HFFc6 (cell line): ENCODE results near the gene DNM1. TPM values are rescaled to one million over a fixed set of nuclear protein-coding genes. Genes with fewer than 3 reads are reported as not detected.

ENCODE experiments used
- DNase-seq: peaks from one replicate; pipeline ENCODE4 v3.0.0-alpha.2; 2018
- H3K27ac Mint-ChIP-seq: 2 replicates; pipeline ENCODE4 v1.8.0; 2020; ENCODE audit warnings: mild to moderate bottlenecking, mixed read lengths
- H3K27me3 Mint-ChIP-seq: 2 replicates; pipeline ENCODE4 v1.8.0; 2021; ENCODE audit warnings: mild to moderate bottlenecking, moderate library complexity, mixed read lengths; ENCODE audit not compliant: insufficient read depth
- H3K36me3 Mint-ChIP-seq: 2 replicates; pipeline ENCODE4 v1.8.0; 2021; ENCODE audit warnings: low read depth, mixed read lengths
- H3K4me1 Mint-ChIP-seq: 2 replicates; pipeline ENCODE4 v1.8.0; 2020; ENCODE audit warnings: low read depth, mixed read lengths
- H3K4me3 Mint-ChIP-seq: 2 replicates; pipeline ENCODE4 v1.8.0; 2020; ENCODE audit warnings: mild to moderate bottlenecking, moderate library complexity, mixed read lengths
- H3K9me3 Mint-ChIP-seq: 2 replicates; pipeline ENCODE4 v1.8.0; 2020; ENCODE audit warnings: mild to moderate bottlenecking, mixed read lengths
- total RNA-seq, 6 experiments: library from RNA; stranded (reverse); fragmentation: NEBNext Ultra II Directional; extraction: Animal tissue kit (Norgen Biotek cat#: 25700); gene quantifications; 2 replicates in 1 of 6; 3 replicates in 5 of 6; pipeline ENCODE4 v1.2.3, GENCODE V29; 2021
- TF ChIP-seq, protein P1 (sequence below): fragments of 200-600 bp; sonication (generic); IDR thresholded peaks from 2 replicates; pipeline ENCODE4 v1.5.0; 2021; ENCODE audit warnings: antibody characterized with exemption, mild to moderate bottlenecking

The DNM1 gene
- total RNA-seq, 6 experiments from 2014 or later: 17.4 to 38.2 (median 32.7) TPM

DNA sequence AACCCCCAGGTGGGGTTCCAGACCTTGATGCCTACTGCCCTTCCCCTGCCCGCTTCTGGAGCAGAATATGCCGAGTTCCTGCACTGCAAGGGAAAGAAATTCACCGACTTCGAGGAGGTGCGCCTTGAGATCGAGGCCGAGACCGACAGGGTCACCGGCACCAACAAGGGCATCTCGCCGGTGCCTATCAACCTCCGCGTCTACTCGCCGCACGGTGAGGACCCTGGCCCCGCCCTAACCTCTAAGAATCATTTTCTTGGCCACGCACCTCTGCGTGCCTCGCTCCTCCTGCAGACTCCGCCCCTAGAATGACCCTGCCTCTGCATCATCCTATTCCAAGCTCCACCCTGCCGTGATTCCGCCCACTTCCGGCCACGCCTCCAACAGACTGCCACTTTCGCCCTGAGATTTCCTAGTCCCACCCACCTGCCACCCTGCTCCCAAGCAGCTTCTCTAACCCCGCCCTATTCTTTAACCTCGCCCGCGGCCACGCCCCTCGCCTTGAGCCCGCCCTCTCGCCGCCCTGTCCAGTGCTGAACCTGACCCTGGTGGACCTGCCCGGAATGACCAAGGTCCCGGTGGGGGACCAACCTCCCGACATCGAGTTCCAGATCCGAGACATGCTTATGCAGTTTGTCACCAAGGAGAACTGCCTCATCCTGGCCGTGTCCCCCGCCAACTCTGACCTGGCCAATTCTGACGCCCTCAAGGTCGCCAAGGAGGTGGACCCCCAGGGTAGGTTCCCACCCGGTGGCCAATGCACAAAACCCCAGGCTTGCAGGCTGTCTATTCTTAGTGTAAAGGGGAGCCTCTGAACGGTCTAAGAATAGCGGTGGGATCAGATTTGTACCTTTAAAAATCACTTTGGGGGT is 15.6 kb downstream of the DNM1 start:
- DNase-seq: no peak
- no peaks in the 10 kb centered on the region for H3K9me3 Mint-ChIP-seq
- H3K27me3 Mint-ChIP-seq: peaks cover 2% of the 10 kb centered on the region; the same call in 1 of the 2 replicates
- peaks cover 26% of the 10 kb centered on the region for H3K4me1 Mint-ChIP-seq
- H3K4me3 Mint-ChIP-seq: no peak overlapping the region
- peaks cover 10% of the 10 kb centered on the region; the same call in 1 of the 2 replicates for H3K36me3 Mint-ChIP-seq
- TF ChIP-seq, protein P1, sequence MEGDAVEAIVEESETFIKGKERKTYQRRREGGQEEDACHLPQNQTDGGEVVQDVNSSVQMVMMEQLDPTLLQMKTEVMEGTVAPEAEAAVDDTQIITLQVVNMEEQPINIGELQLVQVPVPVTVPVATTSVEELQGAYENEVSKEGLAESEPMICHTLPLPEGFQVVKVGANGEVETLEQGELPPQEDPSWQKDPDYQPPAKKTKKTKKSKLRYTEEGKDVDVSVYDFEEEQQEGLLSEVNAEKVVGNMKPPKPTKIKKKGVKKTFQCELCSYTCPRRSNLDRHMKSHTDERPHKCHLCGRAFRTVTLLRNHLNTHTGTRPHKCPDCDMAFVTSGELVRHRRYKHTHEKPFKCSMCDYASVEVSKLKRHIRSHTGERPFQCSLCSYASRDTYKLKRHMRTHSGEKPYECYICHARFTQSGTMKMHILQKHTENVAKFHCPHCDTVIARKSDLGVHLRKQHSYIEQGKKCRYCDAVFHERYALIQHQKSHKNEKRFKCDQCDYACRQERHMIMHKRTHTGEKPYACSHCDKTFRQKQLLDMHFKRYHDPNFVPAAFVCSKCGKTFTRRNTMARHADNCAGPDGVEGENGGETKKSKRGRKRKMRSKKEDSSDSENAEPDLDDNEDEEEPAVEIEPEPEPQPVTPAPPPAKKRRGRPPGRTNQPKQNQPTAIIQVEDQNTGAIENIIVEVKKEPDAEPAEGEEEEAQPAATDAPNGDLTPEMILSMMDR: no peak
- H3K27ac Mint-ChIP-seq: no peak overlapping the region

DNA sequence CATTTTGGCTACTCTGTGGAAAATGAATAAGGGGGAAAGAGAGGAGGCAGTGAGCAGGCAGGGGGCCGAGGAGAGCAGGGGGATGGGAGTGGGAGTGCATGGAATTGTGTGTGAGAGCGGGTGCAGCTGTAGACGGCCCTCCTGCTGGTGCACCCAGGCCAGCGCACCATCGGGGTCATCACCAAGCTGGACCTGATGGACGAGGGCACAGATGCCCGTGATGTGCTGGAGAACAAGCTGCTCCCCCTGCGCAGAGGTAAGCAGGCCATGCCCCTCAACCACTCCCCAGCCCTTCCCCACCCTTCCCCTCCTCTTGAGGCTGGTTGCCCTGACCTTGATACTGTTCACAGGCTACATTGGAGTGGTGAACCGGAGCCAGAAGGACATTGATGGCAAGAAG is 16.7 kb downstream of the DNM1 start:
- no peak for DNase-seq
- Mint-ChIP-seq H3K36me3 (peaks cover 10% of the 10 kb centered on the region; the same call in 1 of the 2 replicates), H3K4me1 (peaks cover 22% of the 10 kb centered on the region), H3K4me3 (no peak overlapping the region), H3K9me3 (no peaks in the 10 kb centered on the region), H3K27me3 (peaks cover 2% of the 10 kb centered on the region; the same call in 1 of the 2 replicates), H3K27ac (no peak overlapping the region)
- TF ChIP-seq, protein P1: no peak

- H3K27me3 Mint-ChIP-seq: peaks cover 2% of the 10 kb centered on the region; the same call in 1 of the 2 replicates
- peaks cover 2% of the 10 kb centered on the region for H3K4me1 Mint-ChIP-seq
- H3K4me3 Mint-ChIP-seq: no peak overlapping the region
- no peak overlapping the region for H3K27ac Mint-ChIP-seq
- peaks cover 10% of the 10 kb centered on the region; the same call in 1 of the 2 replicates for H3K36me3 Mint-ChIP-seq
- DNase-seq: no peak
- no peaks in the 10 kb centered on the region for H3K9me3 Mint-ChIP-seq
- TF ChIP-seq, protein P1: no peak
These were observed 18.8 kb downstream of the DNM1 start for GRCh38 chr9:128222026-128222425.

DNA sequence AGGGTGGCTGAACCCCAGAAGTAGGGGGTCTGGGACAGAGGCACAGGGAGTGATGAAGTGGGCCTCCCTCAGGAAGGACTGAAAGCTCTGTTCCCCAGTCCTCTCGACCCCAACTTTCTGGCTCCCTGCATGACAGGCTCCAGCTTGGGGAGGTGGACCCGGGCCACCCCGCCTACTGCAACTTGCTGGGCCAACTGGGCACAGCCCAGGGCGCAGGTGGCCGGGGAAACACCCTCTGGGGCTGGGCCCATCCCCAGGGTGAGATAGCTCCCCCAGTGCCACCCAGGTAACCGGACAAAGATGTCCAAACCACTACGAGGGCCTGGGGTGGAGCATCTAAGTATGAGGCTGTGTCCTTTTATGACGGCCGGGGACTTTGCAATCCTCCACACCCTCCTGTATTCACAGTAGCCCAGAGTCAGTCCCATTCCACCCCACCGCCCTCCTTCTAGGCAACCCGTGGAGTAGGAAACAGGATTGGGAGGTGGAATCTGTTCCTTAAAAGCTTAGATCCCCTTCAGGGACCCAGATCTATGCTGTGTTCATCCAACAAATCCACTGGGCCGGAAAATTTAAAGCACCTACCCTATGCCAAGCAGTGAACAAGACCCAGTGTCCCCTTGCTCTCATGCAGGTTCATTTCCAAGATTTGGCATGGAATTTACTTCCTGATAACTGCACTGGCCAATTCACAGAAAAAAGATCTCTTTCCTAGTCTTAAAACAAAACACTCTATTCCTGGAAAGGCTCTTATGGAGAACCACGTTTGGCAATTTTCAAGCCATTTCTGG is 19.9 kb downstream of the DNM1 start:
- Mint-ChIP-seq H3K9me3 (no peaks in the 10 kb centered on the region), H3K4me1 (no peaks in the 10 kb centered on the region), H3K27me3 (peaks cover 2% of the 10 kb centered on the region; the same call in 1 of the 2 replicates), H3K36me3 (peaks cover 10% of the 10 kb centered on the region; the same call in 1 of the 2 replicates), H3K4me3 (no peak overlapping the region), H3K27ac (no peak overlapping the region)
- no peak for DNase-seq
- TF ChIP-seq, protein P1: no peak

- TF ChIP-seq, protein P1: no peak
- no peak for DNase-seq
- peaks cover 2% of the 10 kb centered on the region; the same call in 1 of the 2 replicates for H3K27me3 Mint-ChIP-seq
- no peak overlapping the region for H3K4me3 Mint-ChIP-seq
- H3K36me3 Mint-ChIP-seq: no peaks in the 10 kb centered on the region
- H3K9me3 Mint-ChIP-seq: no peaks in the 10 kb centered on the region
- H3K4me1 Mint-ChIP-seq: no peaks in the 10 kb centered on the region
- no peak overlapping the region for H3K27ac Mint-ChIP-seq
These were observed 21.7 kb downstream of the DNM1 start for GRCh38 chr9:128224877-128225276.
